Keratinocyte (primary cell): ENCODE results near the gene RAB37.

Experiments used
- CTCF ChIP-seq, 3 experiments: IDR thresholded peaks in 1 of 3; conservative IDR thresholded peaks in 1 of 3; optimal IDR thresholded peaks in 1 of 3; 2 replicates in 2 of 3; 3 replicates in 1 of 3; pipeline versions ENCODE3 to v1.5.1; 2011; ENCODE audit warnings: low read length in 3 of 3, mild to moderate bottlenecking in 3 of 3, moderate library complexity in 2 of 3, control low read depth in 1 of 3, inconsistent platforms in 1 of 3; ENCODE audit not compliant: insufficient read depth in 2 of 3; ENCODE audit errors: extremely low read depth in 1 of 3
- EZH2 ChIP-seq: IDR thresholded peaks from one replicate; pipeline ENCODE4 v1.6.1; 2012; ENCODE audit warnings: inconsistent platforms, mild to moderate bottlenecking, low read length, moderate library complexity

GRCh38 chr17:74715144-74715543 is 21.9 kb upstream of the RAB37 start:
- TF ChIP-seq EZH2 (no peak), CTCF (optimal IDR thresholded peaks at IDR 0.05 in 1 of 3, IDR thresholded peaks at IDR 0.05 in 1 of 3, conservative IDR thresholded peaks at IDR 0.05 in 1 of 3; ENCODE audit: extremely low read depth in 1 of 3, insufficient read depth in 2 of 3, low read length in 3 of 3) (no peak)
